ENCODE results near the gene ZXDC.

Gene ZXDC

GRCh38 chr3:126432361-126433104, 43.2 kb downstream of the ZXDC start:
- TF ChIP-seq CTCF (conservative IDR thresholded peaks at IDR 0.05) (no peak), ZFX (IDR thresholded peaks at IDR 0.05) (no peak)
- no peak overlapping the region for H3K27ac ChIP-seq

DNA sequence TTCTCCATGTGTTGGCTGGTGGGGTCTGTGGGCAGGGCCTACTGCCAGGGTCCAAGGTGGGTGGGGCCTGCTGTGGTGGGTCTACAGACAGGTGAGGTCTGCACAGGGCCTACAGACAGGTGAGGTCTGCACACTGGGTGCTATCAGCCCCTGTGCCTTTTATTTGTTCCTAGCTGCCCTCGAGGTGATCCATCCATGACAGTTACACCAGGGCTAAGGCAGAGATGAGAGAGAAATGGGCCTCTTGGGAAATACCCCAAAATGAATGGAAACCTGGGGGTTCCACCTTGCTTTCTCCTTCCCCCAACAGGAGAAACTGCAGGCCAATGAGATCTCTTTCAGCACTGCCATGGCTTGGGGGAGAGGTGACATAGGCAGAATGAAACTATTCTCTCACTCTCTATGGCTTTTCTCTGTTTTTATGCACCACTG, 44.6 kb downstream of the ZXDC start:
- no peak for TF ChIP-seq CTCF (conservative IDR thresholded peaks at IDR 0.05)
- H3K27ac ChIP-seq = no peak overlapping the region

DNA sequence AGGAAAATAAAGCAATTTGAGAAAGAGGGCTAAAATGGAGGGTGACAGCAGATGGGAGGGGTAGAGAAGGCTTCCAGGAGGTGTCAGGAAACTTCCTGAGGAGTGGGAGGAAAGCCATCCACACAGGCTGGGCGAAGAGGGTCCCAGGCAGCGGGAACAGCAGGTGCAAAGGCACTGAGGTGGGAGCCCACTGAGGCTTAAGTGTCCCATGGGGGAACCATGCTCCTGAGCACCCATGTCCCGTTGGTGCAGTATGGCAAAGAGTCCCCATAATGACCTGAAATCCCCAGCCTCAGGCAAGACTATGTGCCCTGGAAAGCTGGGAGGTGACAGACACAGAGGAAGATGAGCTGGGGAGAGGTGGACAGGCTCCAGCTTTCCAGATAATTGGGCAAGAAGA, 50.9 kb downstream of the ZXDC start:
- TF ChIP-seq ZFX (IDR thresholded peaks at IDR 0.05) (no peak), CTCF (conservative IDR thresholded peaks at IDR 0.05) (no peak)
- no peak overlapping the region for H3K27ac ChIP-seq

GRCh38 chr3:126424039-126424717, 51.5 kb downstream of the ZXDC start:
- H3K27ac ChIP-seq = no peak overlapping the region
- TF ChIP-seq ZFX (IDR thresholded peaks at IDR 0.05) (no peak), CTCF (conservative IDR thresholded peaks at IDR 0.05) (no peak)

- no peak overlapping the region for H3K27ac ChIP-seq
- no peak for TF ChIP-seq ZFX (IDR thresholded peaks at IDR 0.05)
Observed at GRCh38 chr3:126423191-126424038, 52.3 kb downstream of the ZXDC start.

DNA sequence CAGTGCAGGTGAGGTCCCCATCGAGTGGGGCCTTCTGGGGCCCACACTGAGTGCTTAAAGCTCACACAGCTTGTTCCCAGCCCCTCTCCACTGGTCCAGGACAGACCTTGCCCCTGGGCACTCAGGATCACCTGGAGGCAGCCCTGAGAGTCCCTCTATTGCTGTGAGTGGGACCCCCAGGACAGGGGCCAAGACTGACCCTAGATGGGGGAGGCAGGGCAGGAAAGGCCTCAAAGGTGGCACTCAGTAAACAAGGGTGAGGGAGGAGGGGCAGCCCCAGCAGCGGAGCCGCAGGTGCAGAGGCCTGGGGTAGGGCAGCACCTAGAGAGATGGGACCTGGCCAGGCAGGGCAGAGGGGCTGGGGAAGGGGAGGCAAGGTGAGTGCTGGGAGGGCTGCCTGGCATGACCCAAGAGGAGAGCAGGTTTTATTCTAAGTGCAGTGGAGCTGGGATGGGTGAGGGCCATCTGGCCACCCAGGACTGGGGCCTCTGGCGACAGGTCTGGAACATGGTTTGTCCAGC, 53.1 kb downstream of the ZXDC start:
- TF ChIP-seq ZFX (IDR thresholded peaks at IDR 0.05) (no peak), CTCF (conservative IDR thresholded peaks at IDR 0.05) (no peak)
- H3K27ac ChIP-seq = no peak overlapping the region

DNA sequence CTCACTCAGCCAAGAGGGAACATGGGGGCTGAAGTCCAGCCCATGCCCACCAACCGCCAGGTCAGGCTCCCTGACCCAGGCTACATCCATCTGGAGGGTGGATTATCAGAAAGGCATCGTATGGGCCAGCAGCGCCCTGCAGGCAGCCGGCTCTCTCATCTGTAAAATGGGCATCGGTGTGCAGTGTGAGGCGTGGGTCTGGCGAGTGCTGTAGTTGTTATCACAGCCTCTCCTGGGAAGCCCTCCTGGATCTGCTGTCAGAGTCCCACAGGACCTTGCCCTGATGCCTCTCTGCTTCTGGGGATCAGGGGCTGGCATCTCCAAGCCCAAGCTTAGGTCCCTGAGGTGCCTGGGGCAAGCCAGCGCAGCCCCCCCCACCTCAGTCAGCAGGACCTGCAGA, 53.6 kb downstream of the ZXDC start:
- TF ChIP-seq ZFX (IDR thresholded peaks at IDR 0.05) = no peak
- TF ChIP-seq CTCF (conservative IDR thresholded peaks at IDR 0.05) = no peak
- H3K27ac ChIP-seq = no peak overlapping the region

Measured in C4-2B (cell line).